HepG2 (cell line): ENCODE measurements around the gene NEAT1. TPM values are rescaled to one million over a fixed set of nuclear protein-coding genes. Genes with fewer than 3 reads are reported as not detected.

Experiments
- ATF1 ChIP-seq: IDR thresholded peaks from 2 replicates; pipeline ENCODE4 v1.6.1; 2016; ENCODE audit warnings: mild to moderate bottlenecking, control low read depth
- BRD4 ChIP-seq: sonication (generic); formaldehyde crosslinking; IDR thresholded peaks from 2 replicates; pipeline ENCODE4 v1.4.0; 2020; ENCODE audit warnings: missing genetic modification reagents
- CCAR2 ChIP-seq: fragments of 200-400 bp; formaldehyde crosslinking; optimal IDR thresholded peaks from 2 replicates; pipeline ENCODE3; 2018; ENCODE audit warnings: low read depth, mild to moderate bottlenecking, low read length, moderate library complexity
- GZF1 ChIP-seq: sonication (generic); formaldehyde crosslinking; IDR thresholded peaks from 2 replicates; pipeline ENCODE4 v1.5.1; 2020; ENCODE audit warnings: mild to moderate bottlenecking, missing genetic modification reagents
- HDAC2 ChIP-seq: sonication (generic); formaldehyde crosslinking; IDR thresholded peaks from 2 replicates; pipeline ENCODE4 v1.4.0; 2020; ENCODE audit warnings: missing genetic modification reagents
- HNRNPK ChIP-seq: fragments of 200-400 bp; formaldehyde crosslinking; IDR thresholded peaks from 2 replicates; pipeline ENCODE4 v1.6.1; 2018; ENCODE audit warnings: low read length, low read depth, moderate library complexity, mild to moderate bottlenecking; ENCODE audit not compliant: poor library complexity, severe bottlenecking
- KDM2A ChIP-seq: sonication (generic); formaldehyde crosslinking; IDR thresholded peaks from 2 replicates; pipeline ENCODE4 v1.4.0; 2020; ENCODE audit warnings: low read depth, missing genetic modification reagents, borderline replicate concordance
- MAFK ChIP-seq, 2 experiments: IDR thresholded peaks in 1 of 2; conservative IDR thresholded peaks in 1 of 2; 2 replicates each; pipeline ENCODE4 v1.6.1; 2011; ENCODE audit warnings: improper control_type of control experiment in 2 of 2, low read length in 2 of 2
- NFKBIZ ChIP-seq: IDR thresholded peaks from 2 replicates; pipeline ENCODE4 v1.6.1; 2018; ENCODE audit warnings: missing genetic modification reagents, missing compliant biosample characterization
- PCBP1 ChIP-seq: fragments of 200-400 bp; formaldehyde crosslinking; IDR thresholded peaks from 2 replicates; pipeline ENCODE4 v1.6.1; 2017; ENCODE audit warnings: mild to moderate bottlenecking, low read depth, low read length, borderline replicate concordance
- SP1 ChIP-seq, 2 experiments: fragments of 450-650 bp in 1 of 2; sonication (generic) in 1 of 2; formaldehyde crosslinking in 1 of 2; IDR thresholded peaks; 2 replicates each; pipeline versions ENCODE4 v1.4.0 to v1.6.1; 2016 to 2020; ENCODE audit warnings: missing genetic modification reagents in 1 of 2
- TGIF2 ChIP-seq: IDR thresholded peaks from 2 replicates; pipeline ENCODE4 v1.6.1; 2016; ENCODE audit warnings: control low read depth, missing compliant biosample characterization
- ZBTB20 ChIP-seq: sonication (generic); formaldehyde crosslinking; IDR thresholded peaks from 2 replicates; pipeline ENCODE4 v1.8.1; 2023; ENCODE audit warnings: missing genetic modification reagents, low read depth, mild to moderate bottlenecking, borderline replicate concordance
- ZBTB43 ChIP-seq: sonication (generic); formaldehyde crosslinking; conservative IDR thresholded peaks from 2 replicates; pipeline ENCODE4 v1.4.0; 2020; ENCODE audit warnings: missing genetic modification reagents
- ZKSCAN1 ChIP-seq: fragments of 150-350 bp; IDR thresholded peaks from 2 replicates; pipeline ENCODE4 v1.6.1; 2014; ENCODE audit warnings: low read length
- ZNF503 ChIP-seq: sonication (generic); formaldehyde crosslinking; IDR thresholded peaks from 2 replicates; pipeline ENCODE4 v1.4.0; 2020; ENCODE audit warnings: missing genetic modification reagents
- ZNF598 ChIP-seq: sonication (generic); formaldehyde crosslinking; IDR thresholded peaks from 2 replicates; pipeline ENCODE4 v1.5.1; 2020; ENCODE audit warnings: mild to moderate bottlenecking, missing genetic modification reagents, borderline replicate concordance
- ZNF780A ChIP-seq: sonication (generic); formaldehyde crosslinking; IDR thresholded peaks from 2 replicates; pipeline ENCODE4 v1.8.0; 2022; ENCODE audit warnings: mild to moderate bottlenecking, missing genetic modification reagents, moderate library complexity
- ZNF816 ChIP-seq: sonication (generic); formaldehyde crosslinking; IDR thresholded peaks from 2 replicates; pipeline ENCODE4 v1.8.0; 2022; ENCODE audit warnings: missing genetic modification reagents, mild to moderate bottlenecking, borderline replicate concordance
- polyA plus RNA-seq, 8 experiments: library from polyadenylated mRNA; depleted of rRNA in 3 of 8; stranded (reverse) in 7 of 8; unstranded in 1 of 8; fragments of >200 nt; fragmentation: Illumina TruSeq in 4 of 8; extraction: Trizol in 4 of 8; gene quantifications; 2 replicates each; pipeline versions ENCODE4 v1.2.1 to v1.2.3, GENCODE V29; 2011 to 2016; ENCODE audit warnings: low read depth in 4 of 8, missing spikeins in 1 of 8, mixed read lengths in 1 of 8; ENCODE audit not compliant: insufficient read depth in 1 of 8
- total RNA-seq, 5 experiments: library from RNA; depleted of rRNA; stranded (reverse); fragments of >200 nt; fragmentation: Illumina TruSeq; extraction: Trizol; gene quantifications; 2 replicates each; pipeline ENCODE4 v1.2.3, GENCODE V29; 2016; ENCODE audit warnings: low read depth in 1 of 5
- TF ChIP-seq, protein P1 (sequence below): sonication (generic); formaldehyde crosslinking; IDR thresholded peaks from 2 replicates; pipeline ENCODE4 v1.8.1; 2023; ENCODE audit warnings: missing genetic modification reagents, inconsistent platforms, borderline replicate concordance
- TF ChIP-seq, protein P2 (sequence below): sonication (generic); formaldehyde crosslinking; IDR thresholded peaks from 2 replicates; pipeline ENCODE4 v1.4.0; 2020; ENCODE audit warnings: missing genetic modification reagents

The NEAT1 gene
- total and polyA plus RNA-seq, 2 of the 13 experiments (the other 11 are each of a cell fraction or from before 2014, with no cell fraction given), result 20.5 to 41.2 TPM

DNA sequence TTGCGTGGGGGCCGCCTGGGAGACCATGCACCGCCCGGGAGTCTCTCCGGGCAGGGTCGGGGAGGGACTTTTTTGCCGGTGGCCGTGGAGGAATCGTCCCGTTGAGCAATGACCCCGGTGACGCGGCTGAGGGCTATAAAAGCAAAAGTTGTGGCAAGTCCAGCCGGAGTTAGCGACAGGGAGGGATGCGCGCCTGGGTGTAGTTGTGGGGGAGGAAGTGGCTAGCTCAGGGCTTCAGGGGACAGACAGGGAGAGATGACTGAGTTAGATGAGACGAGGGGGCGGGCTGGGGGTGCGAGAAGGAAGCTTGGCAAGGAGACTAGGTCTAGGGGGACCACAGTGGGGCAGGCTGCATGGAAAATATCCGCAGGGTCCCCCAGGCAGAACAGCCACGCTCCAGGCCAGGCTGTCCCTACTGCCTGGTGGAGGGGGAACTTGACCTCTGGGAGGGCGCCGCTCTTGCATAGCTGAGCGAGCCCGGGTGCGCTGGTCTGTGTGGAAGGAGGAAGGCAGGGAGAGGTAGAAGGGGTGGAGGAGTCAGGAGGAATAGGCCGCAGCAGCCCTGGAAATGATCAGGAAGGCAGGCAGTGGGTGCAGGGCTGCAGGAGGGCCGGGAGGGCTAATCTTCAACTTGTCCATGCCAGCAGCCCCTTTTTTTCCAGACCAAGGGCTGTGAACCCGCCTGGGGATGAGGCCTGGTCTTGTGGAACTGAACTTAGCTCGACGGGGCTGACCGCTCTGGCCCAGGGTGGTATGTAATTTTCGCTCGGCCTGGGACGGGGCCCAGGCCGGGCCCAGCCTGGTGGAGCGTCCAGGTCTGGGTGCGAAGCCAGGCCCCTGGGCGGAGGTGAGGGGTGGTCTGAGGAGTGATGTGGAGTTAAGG lies at the start of gene NEAT1 (continued):
- peak; percentile 53; the same call in 1 of the 2 replicates for TF ChIP-seq NFKBIZ (CRISPR knock-in tag)
- TF ChIP-seq ZNF780A (CRISPR knock-in tag), result peak; percentile 23
- 0 out of 2 replicates have a peak, but pooled peaks have one; percentile 35 for TF ChIP-seq ZBTB20 (CRISPR knock-in tag)
- TF ChIP-seq, protein P1, sequence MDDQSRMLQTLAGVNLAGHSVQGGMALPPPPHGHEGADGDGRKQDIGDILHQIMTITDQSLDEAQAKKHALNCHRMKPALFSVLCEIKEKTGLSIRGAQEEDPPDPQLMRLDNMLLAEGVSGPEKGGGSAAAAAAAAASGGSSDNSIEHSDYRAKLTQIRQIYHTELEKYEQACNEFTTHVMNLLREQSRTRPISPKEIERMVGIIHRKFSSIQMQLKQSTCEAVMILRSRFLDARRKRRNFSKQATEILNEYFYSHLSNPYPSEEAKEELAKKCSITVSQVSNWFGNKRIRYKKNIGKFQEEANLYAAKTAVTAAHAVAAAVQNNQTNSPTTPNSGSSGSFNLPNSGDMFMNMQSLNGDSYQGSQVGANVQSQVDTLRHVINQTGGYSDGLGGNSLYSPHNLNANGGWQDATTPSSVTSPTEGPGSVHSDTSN (CRISPR knock-in tag), result peak; percentile 64; the same call in 1 of the 2 replicates
- no peak for TF ChIP-seq ZNF816
- peak; percentile 94 for TF ChIP-seq TGIF2 (CRISPR knock-in tag)
- TF ChIP-seq HNRNPK, result peak; percentile 93
- TF ChIP-seq KDM2A, result peak; percentile 67
- TF ChIP-seq ZNF598 (CRISPR knock-in tag), result no peak
- TF ChIP-seq CCAR2, result peak; percentile 63
- TF ChIP-seq BRD4 (CRISPR knock-in tag), result peak; percentile 48; the same call in 1 of the 2 replicates
- TF ChIP-seq PCBP1, result peak; percentile 100
- 0 out of 2 replicates have a peak, but pooled peaks have one; percentile 29 for TF ChIP-seq ZBTB43
- TF ChIP-seq SP1 (IDR thresholded peaks at IDR 0.05), result no peak
- TF ChIP-seq SP1 (CRISPR knock-in tag; IDR thresholded peaks at IDR 0.05), result peak; percentile 73
- TF ChIP-seq, protein P2, sequence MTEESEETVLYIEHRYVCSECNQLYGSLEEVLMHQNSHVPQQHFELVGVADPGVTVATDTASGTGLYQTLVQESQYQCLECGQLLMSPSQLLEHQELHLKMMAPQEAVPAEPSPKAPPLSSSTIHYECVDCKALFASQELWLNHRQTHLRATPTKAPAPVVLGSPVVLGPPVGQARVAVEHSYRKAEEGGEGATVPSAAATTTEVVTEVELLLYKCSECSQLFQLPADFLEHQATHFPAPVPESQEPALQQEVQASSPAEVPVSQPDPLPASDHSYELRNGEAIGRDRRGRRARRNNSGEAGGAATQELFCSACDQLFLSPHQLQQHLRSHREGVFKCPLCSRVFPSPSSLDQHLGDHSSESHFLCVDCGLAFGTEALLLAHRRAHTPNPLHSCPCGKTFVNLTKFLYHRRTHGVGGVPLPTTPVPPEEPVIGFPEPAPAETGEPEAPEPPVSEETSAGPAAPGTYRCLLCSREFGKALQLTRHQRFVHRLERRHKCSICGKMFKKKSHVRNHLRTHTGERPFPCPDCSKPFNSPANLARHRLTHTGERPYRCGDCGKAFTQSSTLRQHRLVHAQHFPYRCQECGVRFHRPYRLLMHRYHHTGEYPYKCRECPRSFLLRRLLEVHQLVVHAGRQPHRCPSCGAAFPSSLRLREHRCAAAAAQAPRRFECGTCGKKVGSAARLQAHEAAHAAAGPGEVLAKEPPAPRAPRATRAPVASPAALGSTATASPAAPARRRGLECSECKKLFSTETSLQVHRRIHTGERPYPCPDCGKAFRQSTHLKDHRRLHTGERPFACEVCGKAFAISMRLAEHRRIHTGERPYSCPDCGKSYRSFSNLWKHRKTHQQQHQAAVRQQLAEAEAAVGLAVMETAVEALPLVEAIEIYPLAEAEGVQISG (CRISPR knock-in tag), result peak; percentile 30; the same call in 1 of the 2 replicates
- TF ChIP-seq HDAC2, result peak; percentile 38; the same call in 1 of the 2 replicates
- peak; percentile 45 for TF ChIP-seq GZF1 (CRISPR knock-in tag)
- TF ChIP-seq MAFK (conservative IDR thresholded peaks at IDR 0.05 in 1 of 2, IDR thresholded peaks at IDR 0.05 in 1 of 2; ENCODE audit: low read length in 2 of 2), result peak; percentile 19 to 55; a peak in 2 of 4 replicates
- 0 out of 2 replicates have a peak, but pooled peaks have one; percentile 6 for TF ChIP-seq ATF1 (CRISPR knock-in tag)
- TF ChIP-seq ZNF503 (CRISPR knock-in tag), result no peak
- no peak for TF ChIP-seq ZKSCAN1
